ENCODE measurements around the gene C3orf49. TPM values are rescaled to one million over a fixed set of nuclear protein-coding genes. Genes with fewer than 3 reads are reported as not detected.

C3orf49 gene
- total RNA-seq, 1 donor from 2014 or later: not detected

DNA sequence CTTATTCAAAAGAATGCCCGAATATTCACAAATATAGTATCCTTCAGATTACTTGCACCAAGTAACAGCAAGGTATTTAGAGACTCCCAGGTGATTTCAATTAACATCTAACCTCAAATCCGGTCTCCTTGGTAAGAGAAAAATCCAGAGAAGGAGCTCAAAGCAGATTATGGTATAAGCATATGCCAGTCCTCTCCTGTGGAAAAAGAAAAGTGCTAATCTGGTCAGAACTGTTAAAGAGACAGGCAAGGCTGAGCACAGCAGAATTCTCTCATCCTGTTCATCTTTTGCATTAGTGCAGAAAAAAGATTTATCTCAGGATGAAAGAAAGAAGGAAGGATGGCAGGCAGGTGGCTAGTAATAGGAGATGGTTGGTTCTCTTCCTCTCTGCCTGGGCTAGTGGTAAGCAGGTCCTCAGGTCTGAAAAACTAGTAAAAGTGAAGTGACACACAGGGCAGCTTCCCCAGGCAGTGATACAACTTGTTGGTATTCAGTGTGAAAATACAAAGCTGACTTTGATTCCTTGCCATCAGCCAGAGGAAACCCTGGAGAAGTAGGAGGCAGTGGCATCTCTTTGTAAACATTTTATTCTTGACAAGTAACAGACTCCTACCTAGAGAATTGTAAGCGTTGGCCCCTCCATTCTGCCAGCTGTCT, 58.8 kb downstream of the C3orf49 start:
- FAIRE-seq (no peak), DNase-seq (ENCODE audit: low spot score in 2 of 2) (no peak)

DNA sequence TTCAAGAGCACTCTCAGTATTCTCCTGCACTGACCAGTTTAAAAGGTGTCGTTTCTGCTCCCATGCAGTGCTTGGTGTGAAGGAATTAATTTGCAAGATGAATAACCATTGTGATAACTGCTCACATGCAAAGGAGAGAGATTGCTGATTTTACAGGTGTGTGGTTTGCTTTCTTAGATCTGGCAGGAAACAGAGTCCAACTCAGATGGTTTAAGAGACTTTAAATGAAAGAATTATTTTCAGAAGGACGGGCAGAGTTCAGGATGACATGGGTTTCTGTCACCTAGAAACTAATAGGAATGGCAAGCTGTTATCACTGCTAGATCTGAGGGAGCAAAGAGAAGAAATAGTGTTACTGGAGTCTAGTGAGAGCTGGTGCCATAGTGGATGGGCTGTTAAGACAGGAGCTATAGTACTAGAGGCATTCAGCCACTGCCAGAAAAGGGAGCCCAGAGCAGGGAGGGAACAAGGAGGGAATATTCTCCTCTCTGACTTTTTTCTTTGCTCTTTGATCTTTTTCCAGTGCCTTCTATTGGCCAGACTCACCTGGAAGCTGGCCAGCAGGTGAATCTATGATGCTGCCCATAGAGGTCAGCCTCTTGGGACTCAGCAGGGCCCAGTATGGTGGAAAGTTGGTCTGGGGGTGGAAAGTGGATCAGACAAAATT, 59.4 kb downstream of the C3orf49 start:
- FAIRE-seq (no peak), DNase-seq (ENCODE audit: low spot score in 2 of 2) (no peak)

DNA sequence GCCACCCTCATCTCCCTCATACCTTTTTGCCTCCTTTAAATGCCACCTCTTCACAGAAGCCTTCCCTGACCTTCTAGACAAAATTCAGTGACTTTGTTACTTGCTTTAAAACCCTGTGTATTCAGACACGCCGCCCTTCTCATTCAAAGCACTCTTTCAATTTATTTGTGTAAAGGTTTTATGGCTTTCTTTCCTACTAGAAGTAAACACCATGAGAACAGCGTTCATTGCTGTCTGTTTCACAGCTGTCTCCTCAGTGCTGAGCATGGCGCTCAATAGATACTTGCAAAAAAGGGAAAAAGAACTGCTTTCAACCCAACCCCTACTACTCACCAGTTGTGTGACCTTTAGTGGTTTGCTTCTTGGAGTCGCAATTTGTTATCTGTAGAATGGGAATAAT, 61.6 kb downstream of the C3orf49 start:
- DNase-seq (ENCODE audit: low spot score in 2 of 2): no peak
- no peak for FAIRE-seq

DNA sequence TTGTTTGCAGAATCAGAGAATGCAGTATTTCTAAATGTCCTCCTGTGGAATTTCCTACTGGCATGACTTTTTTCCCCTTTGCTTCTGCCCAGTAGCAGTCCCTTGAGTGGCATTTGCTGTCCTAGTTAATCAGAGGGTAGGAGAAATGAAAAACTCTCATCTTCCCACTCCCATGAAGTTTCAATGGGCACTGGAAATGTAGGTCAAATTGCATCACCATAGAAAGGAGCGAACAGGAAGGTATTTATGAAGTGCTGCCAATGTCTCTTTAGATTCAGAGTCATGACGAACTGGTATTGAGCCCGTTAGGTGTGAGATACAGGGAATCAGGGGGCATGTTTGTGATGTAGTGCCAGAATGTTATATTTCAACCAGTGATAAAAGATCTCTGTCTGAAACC, 67.8 kb downstream of the C3orf49 start:
- FAIRE-seq: no peak
- no peak for DNase-seq (ENCODE audit: low spot score in 2 of 2)

DNA sequence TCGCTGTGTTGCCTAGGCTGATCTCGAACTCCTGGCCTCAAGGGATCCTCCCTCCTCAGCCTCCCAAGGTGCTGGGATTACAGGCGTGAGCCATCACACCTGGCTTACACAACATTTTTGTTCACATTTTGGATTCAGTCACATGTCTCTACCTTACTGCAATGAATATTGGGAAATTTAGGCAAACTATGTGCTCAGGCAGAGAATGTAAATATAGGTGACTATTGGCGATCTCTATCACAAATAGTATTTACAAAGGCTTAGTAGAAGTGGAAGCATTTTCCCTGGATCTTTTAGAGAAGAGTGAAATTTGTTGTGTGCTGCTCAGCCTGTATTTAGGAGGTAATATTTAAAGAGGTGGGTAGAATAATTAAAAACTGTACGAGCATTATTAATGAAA, 72.4 kb downstream of the C3orf49 start:
- no peak for DNase-seq (ENCODE audit: low spot score in 2 of 2)
- FAIRE-seq: no peak

DNA sequence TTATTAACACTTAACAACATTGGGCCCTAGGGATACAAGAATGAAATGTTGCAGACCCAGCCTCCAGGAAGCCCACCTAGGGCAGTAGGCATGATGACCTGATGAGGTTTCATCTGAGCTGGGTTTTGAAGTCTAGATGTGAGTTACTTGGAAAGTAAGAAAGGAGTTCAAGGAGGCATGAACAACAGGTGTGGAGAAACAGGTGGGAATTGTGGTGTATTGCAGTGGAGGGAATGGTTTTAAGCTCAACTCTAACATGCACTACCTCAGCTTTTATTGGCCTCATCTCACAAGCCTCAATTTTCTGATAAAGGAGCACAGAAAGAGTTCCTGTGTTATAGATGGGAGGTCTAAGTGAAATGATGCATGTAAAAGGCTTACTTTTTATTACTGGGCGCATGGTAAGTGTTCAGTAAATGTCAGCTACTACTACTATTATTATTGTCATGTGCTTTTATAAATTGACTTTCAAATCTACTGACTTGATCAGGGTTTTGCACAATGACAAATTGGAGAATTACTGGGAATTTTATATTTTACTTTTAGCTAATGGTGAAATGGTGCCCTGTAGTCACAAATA, 73.8 kb downstream of the C3orf49 start:
- FAIRE-seq (no peak), DNase-seq (ENCODE audit: low spot score in 2 of 2) (no peak)

DNA sequence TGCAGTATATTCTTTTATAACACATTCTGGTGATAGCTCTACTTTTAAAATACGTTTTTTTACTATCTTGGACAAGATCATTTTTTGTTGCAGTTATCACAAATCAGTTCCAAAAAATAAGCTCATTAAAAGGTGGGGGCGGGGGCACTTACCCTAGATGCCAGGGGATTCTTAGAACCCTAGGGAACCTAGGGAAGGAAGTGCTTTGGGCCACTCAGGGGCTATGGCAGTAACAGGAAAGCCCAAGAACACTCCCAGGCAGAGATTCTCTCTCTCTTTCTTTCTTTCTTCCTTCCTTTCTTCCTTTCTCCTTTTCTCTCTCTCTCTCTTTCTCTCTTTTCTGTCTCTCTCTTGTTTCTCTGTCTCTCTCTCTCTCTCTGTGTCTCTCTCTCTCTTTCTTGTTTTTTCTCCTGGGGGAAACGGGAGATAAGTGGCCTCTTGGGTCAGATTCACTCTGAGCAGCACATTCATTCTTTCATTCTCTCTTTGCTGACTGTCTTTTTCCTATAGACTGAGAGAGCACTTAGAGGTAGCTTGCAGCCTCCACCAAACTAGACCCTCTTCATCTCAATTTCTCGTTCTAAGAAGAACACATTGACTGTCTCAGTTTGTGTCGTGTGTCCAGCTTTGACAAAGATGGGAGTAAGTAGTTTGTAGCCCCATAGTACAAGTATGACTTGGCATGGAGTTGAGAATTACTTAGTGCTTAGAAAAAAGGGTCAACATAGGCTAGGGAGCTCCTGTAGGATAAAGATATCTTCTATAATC, 76.5 kb downstream of the C3orf49 start:
- DNase-seq (ENCODE audit: low spot score in 2 of 2) (no peak), FAIRE-seq (no peak)

DNA sequence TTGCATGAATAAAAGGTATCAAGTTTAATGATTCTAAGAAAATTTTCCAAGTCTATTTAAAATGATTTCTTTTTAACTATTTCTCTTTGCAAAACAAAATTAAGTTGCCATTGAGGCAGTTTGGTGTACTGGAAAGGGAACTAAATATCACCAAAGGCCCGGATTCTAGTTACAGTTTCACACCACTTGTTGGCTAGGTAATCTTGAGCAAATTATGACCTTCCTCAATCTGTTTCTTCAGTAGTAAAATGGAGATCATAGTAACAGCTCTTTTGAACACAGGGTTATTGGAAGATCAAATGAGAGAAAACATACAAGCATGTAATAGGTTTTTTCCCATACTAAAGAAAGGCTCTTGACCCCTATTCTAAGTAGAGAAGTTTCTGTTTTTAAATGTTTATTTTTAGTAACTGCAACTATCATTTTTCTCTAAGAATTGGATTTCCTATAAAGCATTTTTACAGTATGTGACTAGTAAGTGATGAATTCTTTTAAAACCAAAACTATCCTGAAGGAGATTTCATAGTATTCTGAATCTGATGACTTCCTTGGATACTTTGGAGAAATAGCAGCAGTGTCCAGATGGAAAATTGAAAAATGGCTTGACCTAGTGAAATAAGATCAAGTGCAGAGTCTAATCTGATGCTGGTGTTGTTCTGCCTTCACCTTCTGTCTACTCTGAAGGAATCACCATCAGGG, 77.4 kb downstream of the C3orf49 start:
- DNase-seq (ENCODE audit: low spot score in 2 of 2) (no peak), FAIRE-seq (no peak)

Other genes starting within 250 kb of the C3orf49 start
- not detected for gene SNTN, start 166.6 kb upstream of the C3orf49 start, total RNA-seq
- 48.1 TPM for gene THOC7, start 44.5 kb downstream of the C3orf49 start, total RNA-seq
- 6.9 TPM for gene ATXN7, start 44.6 kb downstream of the C3orf49 start, total RNA-seq
- not detected for gene SCAANT1, start 93.1 kb downstream of the C3orf49 start, total RNA-seq
- 63.2 TPM for gene PSMD6, start 204.2 kb downstream of the C3orf49 start, total RNA-seq